Globus pallidus (tissue), 1 donor: ENCODE measurements around the gene PRICKLE2.
A peak's percentile ranks its signal among the peaks of the same experiment; 100 is the strongest.

Experiments used
- DNase-seq: peaks from one replicate; pipeline ENCODE4 v3.0.0-alpha.2; 2015; ENCODE audit warnings: low spot score

The PRICKLE2 gene

GRCh38 chr3:64224826-64225610 lies at the start of gene PRICKLE2:
PRICKLE2 (minus strand) TSS chr3:64225466; CDS start chr3:64198927, 26,539 bp downstream.
- DNase-seq: peak; percentile 92

- no peak for DNase-seq
These were observed 47.6 kb upstream of the PRICKLE2 start for GRCh38 chr3:64272842-64273241.

GRCh38 chr3:64272271-64272670 lies 47.0 kb upstream of the PRICKLE2 start:
- no peak for DNase-seq

- DNase-seq: no peak
These were observed 46.4 kb upstream of the PRICKLE2 start for GRCh38 chr3:64271631-64272030.

- no peak for DNase-seq
These were observed 45.6 kb upstream of the PRICKLE2 start for GRCh38 chr3:64270866-64271260.

- DNase-seq: no peak
These were observed 45.0 kb upstream of the PRICKLE2 start for GRCh38 chr3:64270142-64270865.

GRCh38 chr3:64268926-64269325 lies 43.7 kb upstream of the PRICKLE2 start:
- DNase-seq: no peak

- DNase-seq: peak; percentile 31
These were observed 42.7 kb upstream of the PRICKLE2 start for GRCh38 chr3:64267721-64268604.

- no peak for DNase-seq
These were observed 41.7 kb upstream of the PRICKLE2 start for GRCh38 chr3:64266983-64267382.

- peak; percentile 38 for DNase-seq
These were observed 41.0 kb upstream of the PRICKLE2 start for GRCh38 chr3:64266065-64266931.

GRCh38 chr3:64265646-64266045 lies 40.4 kb upstream of the PRICKLE2 start:
- no peak for DNase-seq

- DNase-seq: no peak
These were observed 39.3 kb upstream of the PRICKLE2 start for GRCh38 chr3:64264501-64265109.

GRCh38 chr3:64262574-64263114 lies 37.4 kb upstream of the PRICKLE2 start:
- no peak for DNase-seq

- DNase-seq: no peak
These were observed 35.2 kb upstream of the PRICKLE2 start for GRCh38 chr3:64260431-64260830.

- DNase-seq: no peak
These were observed 34.4 kb upstream of the PRICKLE2 start for GRCh38 chr3:64259636-64260035.

GRCh38 chr3:64257100-64257755 lies 32.0 kb upstream of the PRICKLE2 start:
- no peak for DNase-seq

- no peak for DNase-seq
These were observed 30.6 kb upstream of the PRICKLE2 start for GRCh38 chr3:64255741-64256340.

GRCh38 chr3:64254443-64254842 lies 29.2 kb upstream of the PRICKLE2 start:
- DNase-seq: no peak

GRCh38 chr3:64253689-64254088 lies 28.4 kb upstream of the PRICKLE2 start:
- no peak for DNase-seq

GRCh38 chr3:64251019-64251418 lies 25.8 kb upstream of the PRICKLE2 start:
- DNase-seq: no peak
